ENCODE measurements around the gene ZNF324B.
"Not testable (repeated sequence)": the region's sequence is repeated elsewhere in the genome, so short reads cannot be mapped to it uniquely, and the experiment has no call there.

The ZNF324B gene

GRCh38 chr19:58479303-58479702 lies 27.9 kb downstream of the ZNF324B start:
- DNase-seq (ENCODE audit: insufficient read length, low spot score): no peak

GRCh38 chr19:58479736-58480480 lies 28.5 kb downstream of the ZNF324B start:
- FAIRE-seq (no peak), DNase-seq (ENCODE audit: insufficient read length, low spot score) (no peak)

More at GRCh38 chr19:58479303-58479702, 27.9 kb downstream of the ZNF324B start:
- FAIRE-seq: no peak

- FAIRE-seq (no peak), DNase-seq (ENCODE audit: insufficient read length, low spot score) (no peak)
These were observed 29.0 kb downstream of the ZNF324B start for GRCh38 chr19:58480481-58480830.

GRCh38 chr19:58480831-58481230 lies 29.4 kb downstream of the ZNF324B start:
- FAIRE-seq: no peak

GRCh38 chr19:58482372-58482771 lies 30.9 kb downstream of the ZNF324B start:
- no peak for FAIRE-seq
- no peak for DNase-seq (ENCODE audit: insufficient read length, low spot score)

More at GRCh38 chr19:58480831-58481230, 29.4 kb downstream of the ZNF324B start:
- no peak for DNase-seq (ENCODE audit: insufficient read length, low spot score)

- FAIRE-seq (no peak), DNase-seq (ENCODE audit: insufficient read length, low spot score) (no peak)
These were observed 32.4 kb downstream of the ZNF324B start for GRCh38 chr19:58483776-58484175.

GRCh38 chr19:58484349-58484748 lies 32.9 kb downstream of the ZNF324B start:
- FAIRE-seq; DNase-seq (ENCODE audit: insufficient read length, low spot score): not testable (repeated sequence)

GRCh38 chr19:58491393-58491792 lies 40.0 kb downstream of the ZNF324B start:
- no peak for DNase-seq (ENCODE audit: insufficient read length, low spot score)

GRCh38 chr19:58492265-58492664 lies 40.8 kb downstream of the ZNF324B start:
- FAIRE-seq (no peak), DNase-seq (ENCODE audit: insufficient read length, low spot score) (no peak)

More at GRCh38 chr19:58491393-58491792, 40.0 kb downstream of the ZNF324B start:
- FAIRE-seq: no peak

- no peak for FAIRE-seq
- DNase-seq (ENCODE audit: insufficient read length, low spot score): no peak
These were observed 46.3 kb downstream of the ZNF324B start for GRCh38 chr19:58497634-58498170.

GRCh38 chr19:58498316-58499020 lies 47.0 kb downstream of the ZNF324B start:
- DNase-seq (ENCODE audit: insufficient read length, low spot score): no peak
- FAIRE-seq: no peak

- FAIRE-seq: peak; percentile 95
- DNase-seq (ENCODE audit: insufficient read length, low spot score): peak; percentile 94
These were observed 47.9 kb downstream of the ZNF324B start for GRCh38 chr19:58499021-58499927.

- DNase-seq (ENCODE audit: insufficient read length, low spot score): no peak
- FAIRE-seq: no peak
These were observed 48.8 kb downstream of the ZNF324B start for GRCh38 chr19:58500242-58500641.
